ENCODE results near the gene MALT1. TPM values are rescaled to one million over a fixed set of nuclear protein-coding genes. Genes with fewer than 3 reads are reported as not detected.
"Not testable (repeated sequence)": the region's sequence is repeated elsewhere in the genome, so short reads cannot be mapped to it uniquely, and the experiment has no call there.

Gene MALT1
- total RNA-seq, 1 donor from 2014 or later, result 29.7 TPM

- Mint-ChIP-seq H3K4me1 (ENCODE audit: unreplicated experiment) (no peaks in the 10 kb centered on the region), H3K9me3 (no peaks in the 10 kb centered on the region), H3K27me3 (no peaks in the 10 kb centered on the region), H3K4me3 (no peak overlapping the region), H3K36me3 (no peaks in the 10 kb centered on the region), H3K27ac (no peak overlapping the region)
- TF ChIP-seq, protein P1, sequence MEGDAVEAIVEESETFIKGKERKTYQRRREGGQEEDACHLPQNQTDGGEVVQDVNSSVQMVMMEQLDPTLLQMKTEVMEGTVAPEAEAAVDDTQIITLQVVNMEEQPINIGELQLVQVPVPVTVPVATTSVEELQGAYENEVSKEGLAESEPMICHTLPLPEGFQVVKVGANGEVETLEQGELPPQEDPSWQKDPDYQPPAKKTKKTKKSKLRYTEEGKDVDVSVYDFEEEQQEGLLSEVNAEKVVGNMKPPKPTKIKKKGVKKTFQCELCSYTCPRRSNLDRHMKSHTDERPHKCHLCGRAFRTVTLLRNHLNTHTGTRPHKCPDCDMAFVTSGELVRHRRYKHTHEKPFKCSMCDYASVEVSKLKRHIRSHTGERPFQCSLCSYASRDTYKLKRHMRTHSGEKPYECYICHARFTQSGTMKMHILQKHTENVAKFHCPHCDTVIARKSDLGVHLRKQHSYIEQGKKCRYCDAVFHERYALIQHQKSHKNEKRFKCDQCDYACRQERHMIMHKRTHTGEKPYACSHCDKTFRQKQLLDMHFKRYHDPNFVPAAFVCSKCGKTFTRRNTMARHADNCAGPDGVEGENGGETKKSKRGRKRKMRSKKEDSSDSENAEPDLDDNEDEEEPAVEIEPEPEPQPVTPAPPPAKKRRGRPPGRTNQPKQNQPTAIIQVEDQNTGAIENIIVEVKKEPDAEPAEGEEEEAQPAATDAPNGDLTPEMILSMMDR (conservative IDR thresholded peaks at IDR 0.05), result no peak
- no peak for DNase-seq (ENCODE audit: extremely low spot score, unreplicated experiment)
Observed at GRCh38 chr18:58646334-58646862, 24.9 kb upstream of the MALT1 start.

- H3K4me3 Mint-ChIP-seq, result no peak overlapping the region
- DNase-seq (ENCODE audit: extremely low spot score, unreplicated experiment), result no peak
- H3K9me3 Mint-ChIP-seq, result peaks cover 6% of the 10 kb centered on the region
- no peak overlapping the region for H3K27ac Mint-ChIP-seq
- H3K4me1 Mint-ChIP-seq (ENCODE audit: unreplicated experiment), result no peaks in the 10 kb centered on the region
- no peaks in the 10 kb centered on the region for H3K27me3 Mint-ChIP-seq
- no peaks in the 10 kb centered on the region for H3K36me3 Mint-ChIP-seq
- TF ChIP-seq, protein P1 (conservative IDR thresholded peaks at IDR 0.05), result no peak
Observed at GRCh38 chr18:58649966-58650816, 21.1 kb upstream of the MALT1 start.

GRCh38 chr18:58650830-58651229 is 20.4 kb upstream of the MALT1 start:
- not testable (repeated sequence) for H3K4me1 Mint-ChIP-seq (ENCODE audit: unreplicated experiment); H3K4me3 Mint-ChIP-seq; H3K27me3 Mint-ChIP-seq; H3K9me3 Mint-ChIP-seq; DNase-seq (ENCODE audit: extremely low spot score, unreplicated experiment); H3K27ac Mint-ChIP-seq; H3K36me3 Mint-ChIP-seq

DNA sequence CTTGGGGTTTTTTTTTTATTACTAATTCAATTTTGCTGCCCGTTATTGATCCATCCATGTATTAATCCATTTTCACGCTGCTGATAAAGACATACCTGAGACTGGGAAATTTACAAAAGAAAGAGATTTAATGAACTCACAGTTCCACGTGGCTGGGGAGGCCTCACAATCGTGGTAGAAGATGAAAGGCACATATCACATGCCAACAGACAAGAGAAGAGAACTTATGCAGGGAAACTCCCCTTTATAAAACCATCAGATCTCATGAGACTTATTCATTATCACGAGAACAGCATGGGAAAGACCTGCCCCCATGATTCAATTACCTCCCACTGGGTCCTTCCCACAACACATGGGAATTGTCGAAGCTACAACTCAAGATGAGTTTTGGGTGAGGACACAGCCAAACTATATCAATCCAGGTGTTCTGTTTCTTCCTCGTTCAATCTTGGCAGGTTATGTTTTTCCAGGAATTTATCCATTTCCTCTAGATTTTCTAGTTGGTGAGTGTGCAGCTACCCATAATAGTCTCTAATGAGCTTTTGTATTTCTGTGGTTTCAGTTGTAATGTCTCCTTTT is 18.0 kb upstream of the MALT1 start:
- not testable (repeated sequence) for DNase-seq (ENCODE audit: extremely low spot score, unreplicated experiment); H3K27ac Mint-ChIP-seq; H3K9me3 Mint-ChIP-seq; H3K4me1 Mint-ChIP-seq (ENCODE audit: unreplicated experiment); H3K36me3 Mint-ChIP-seq; H3K4me3 Mint-ChIP-seq; H3K27me3 Mint-ChIP-seq

DNA sequence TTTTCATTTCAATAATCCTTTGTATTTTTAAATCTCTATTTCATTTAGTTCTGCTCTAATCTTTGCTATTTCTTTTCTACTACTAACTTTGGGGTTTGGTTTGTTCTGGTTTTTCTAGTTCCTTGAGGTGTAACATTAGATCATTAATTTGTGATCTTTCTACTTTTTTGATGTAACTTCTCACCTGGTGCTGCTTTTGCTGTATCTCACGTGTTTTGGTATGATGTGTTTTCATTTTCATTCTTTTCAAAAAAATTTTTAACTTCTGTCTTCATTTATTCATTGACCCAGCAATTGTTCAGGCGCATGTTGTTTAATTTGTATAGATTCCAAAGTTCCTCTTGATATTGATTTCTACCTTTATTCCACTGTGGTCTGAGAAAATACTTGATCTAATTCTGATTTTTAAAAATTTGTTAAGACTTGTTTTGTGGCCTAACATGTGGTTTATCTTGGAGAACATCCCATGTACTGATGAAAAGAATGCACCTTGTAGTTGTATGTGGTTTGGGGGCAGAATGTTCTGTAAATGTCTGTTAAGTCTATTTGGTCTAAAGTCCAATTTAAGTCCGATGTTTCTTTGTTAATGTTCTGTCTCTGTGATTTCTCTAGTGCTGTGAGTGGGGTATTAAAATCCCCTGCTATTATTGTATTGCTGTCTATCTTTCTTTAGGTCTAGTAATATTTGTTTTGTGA is 17.3 kb upstream of the MALT1 start:
- Mint-ChIP-seq H3K4me1 (ENCODE audit: unreplicated experiment) (no peaks in the 10 kb centered on the region), H3K9me3 (peaks cover 6% of the 10 kb centered on the region), H3K27me3 (no peaks in the 10 kb centered on the region), H3K27ac (no peak overlapping the region), H3K36me3 (no peaks in the 10 kb centered on the region), H3K4me3 (no peak overlapping the region)
- DNase-seq (ENCODE audit: extremely low spot score, unreplicated experiment), result no peak
- TF ChIP-seq, protein P1 (conservative IDR thresholded peaks at IDR 0.05), result no peak

- no peak overlapping the region for H3K27ac Mint-ChIP-seq
- peaks cover 6% of the 10 kb centered on the region for H3K9me3 Mint-ChIP-seq
- H3K36me3 Mint-ChIP-seq, result no peaks in the 10 kb centered on the region
- no peak for DNase-seq (ENCODE audit: extremely low spot score, unreplicated experiment)
- TF ChIP-seq, protein P1 (conservative IDR thresholded peaks at IDR 0.05), result no peak
- H3K4me1 Mint-ChIP-seq (ENCODE audit: unreplicated experiment), result no peaks in the 10 kb centered on the region
- no peaks in the 10 kb centered on the region for H3K27me3 Mint-ChIP-seq
- H3K4me3 Mint-ChIP-seq, result no peak overlapping the region
Observed at GRCh38 chr18:58654896-58655614, 16.2 kb upstream of the MALT1 start.

Measured in type B pancreatic cell (in vitro differentiated cells).